HEK293 (cell line): ENCODE data around the gene PHGDH.
A peak's percentile ranks its signal among the peaks of the same experiment; 100 is the strongest.

Source experiments
- CTCF ChIA-PET: fragments of 350-600 bp; formaldehyde crosslinking; extraction: SDS; loops from one replicate; lab custom pipeline; 2021; ENCODE audit warnings: antibody characterized with exemption; lab: Yijun Ruan, JAX
- POLR2A ChIA-PET: fragments of 300-600 bp; formaldehyde crosslinking; extraction: SDS; loops from one replicate; lab custom pipeline; 2020; ENCODE audit warnings: antibody characterized with exemption, inconsistent platforms; lab: Yijun Ruan, JAX
- H3K27ac ChIP-seq: fragments of 200-500 bp; sonication (Bioruptor generic); 2 replicates; pipeline ENCODE4 v1.5.1; 2014; ENCODE audit warnings: low read depth, low read length, control low read depth, inconsistent platforms; ENCODE audit errors: extremely low read depth
- H3K36me3 ChIP-seq, 2 experiments: fragments of 200-500 bp in 1 of 2; sonication (Bioruptor generic) in 1 of 2; 1 replicate in 1 of 2; 2 replicates in 1 of 2; pipeline ENCODE4 v1.5.1; 2014 to 2017; ENCODE audit warnings: inconsistent platforms in 2 of 2, low read length in 2 of 2; ENCODE audit not compliant: control insufficient read depth in 2 of 2, insufficient read depth in 1 of 2
- H3K4me1 ChIP-seq: fragments of 200-500 bp; sonication (Bioruptor generic); 2 replicates; pipeline ENCODE4 v1.5.1; 2014; ENCODE audit warnings: mild to moderate bottlenecking, low read length, inconsistent platforms; ENCODE audit not compliant: control insufficient read depth, insufficient read depth
- H3K4me3 ChIP-seq: 2 replicates; pipeline ENCODE4 v1.5.1; 2011; ENCODE audit warnings: low read depth, mild to moderate bottlenecking, control low read depth, low read length, moderate library complexity
- H3K9me3 ChIP-seq: fragments of 200-500 bp; sonication (Bioruptor generic); 2 replicates; pipeline ENCODE4 v1.5.1; 2014; ENCODE audit warnings: low read depth, low read length, inconsistent platforms; ENCODE audit not compliant: control insufficient read depth, insufficient read depth
- EGR2 ChIP-seq: fragments of 450-650 bp; formaldehyde crosslinking; IDR thresholded peaks from 2 replicates; pipeline ENCODE4 v1.5.1; 2016; ENCODE audit warnings: low read depth, missing biosample characterization, missing genetic modification characterization
- IKZF3 ChIP-seq: fragments of 450-650 bp; IDR thresholded peaks from 2 replicates; pipeline ENCODE4 v1.5.0; 2018; ENCODE audit warnings: missing biosample characterization, mild to moderate bottlenecking, missing genetic modification characterization, moderate library complexity
- OSR2 ChIP-seq: fragments of 450-650 bp; formaldehyde crosslinking; IDR thresholded peaks from 2 replicates; pipeline ENCODE4 v1.5.1; 2016; ENCODE audit warnings: missing biosample characterization, missing genetic modification characterization
- PRDM6 ChIP-seq: fragments of 450-650 bp; formaldehyde crosslinking; IDR thresholded peaks from 2 replicates; pipeline ENCODE4 v1.5.1; 2017; ENCODE audit warnings: missing biosample characterization, missing genetic modification characterization
- SCRT2 ChIP-seq: fragments of 450-650 bp; formaldehyde crosslinking; IDR thresholded peaks from 2 replicates; pipeline ENCODE4 v1.5.1; 2016; ENCODE audit warnings: missing biosample characterization, missing genetic modification characterization
- TRIM28 ChIP-seq: IDR thresholded peaks from 2 replicates; pipeline ENCODE4 v1.6.1; 2011; ENCODE audit warnings: low read length, control low read depth, borderline replicate concordance
- ZBTB17 ChIP-seq: fragments of 450-650 bp; formaldehyde crosslinking; IDR thresholded peaks from 2 replicates; pipeline ENCODE4 v1.5.1; 2016; ENCODE audit warnings: missing biosample characterization, missing genetic modification characterization
- ZBTB20 ChIP-seq: fragments of 450-650 bp; formaldehyde crosslinking; IDR thresholded peaks from 2 replicates; pipeline ENCODE4 v1.5.1; 2016; ENCODE audit warnings: missing biosample characterization, missing genetic modification characterization
- ZBTB44 ChIP-seq: fragments of 450-650 bp; IDR thresholded peaks from 2 replicates; pipeline ENCODE4 v1.5.1; 2018; ENCODE audit warnings: missing biosample characterization, mild to moderate bottlenecking, missing genetic modification characterization
- ZNF23 ChIP-seq: fragments of 450-650 bp; formaldehyde crosslinking; IDR thresholded peaks from 2 replicates; pipeline ENCODE4 v1.5.1; 2016; ENCODE audit warnings: missing biosample characterization, missing genetic modification characterization, borderline replicate concordance
- ZNF292 ChIP-seq: fragments of 450-650 bp; formaldehyde crosslinking; IDR thresholded peaks from 2 replicates; pipeline ENCODE4 v1.5.1; 2016; ENCODE audit warnings: low read depth, missing biosample characterization, missing genetic modification characterization, borderline replicate concordance
- ZNF585B ChIP-seq: fragments of 450-650 bp; formaldehyde crosslinking; IDR thresholded peaks from 2 replicates; pipeline ENCODE4 v1.5.1; 2016; ENCODE audit warnings: missing biosample characterization, missing genetic modification characterization
- ZNF596 ChIP-seq: fragments of 450-650 bp; IDR thresholded peaks from 2 replicates; pipeline ENCODE4 v1.5.0; 2018; ENCODE audit warnings: missing biosample characterization, mild to moderate bottlenecking, missing genetic modification characterization, moderate library complexity
- ZNF621 ChIP-seq: fragments of 450-650 bp; formaldehyde crosslinking; IDR thresholded peaks from 2 replicates; pipeline ENCODE4 v1.5.1; 2017; ENCODE audit warnings: missing biosample characterization, missing genetic modification characterization
- ZNF624 ChIP-seq: fragments of 450-650 bp; formaldehyde crosslinking; IDR thresholded peaks from 2 replicates; pipeline ENCODE4 v1.5.1; 2017; ENCODE audit warnings: missing biosample characterization, missing genetic modification characterization
- ZNF629 ChIP-seq: fragments of 450-650 bp; formaldehyde crosslinking; IDR thresholded peaks from 2 replicates; pipeline ENCODE4 v1.5.1; 2017; ENCODE audit warnings: missing biosample characterization, missing genetic modification characterization
- ZNF660 ChIP-seq: fragments of 450-650 bp; IDR thresholded peaks from 2 replicates; pipeline ENCODE4 v1.5.1; 2018; ENCODE audit warnings: missing biosample characterization, mild to moderate bottlenecking, missing genetic modification characterization
- ZNF704 ChIP-seq: fragments of 450-650 bp; formaldehyde crosslinking; IDR thresholded peaks from 2 replicates; pipeline ENCODE4 v1.5.1; 2016; ENCODE audit warnings: missing biosample characterization, missing genetic modification characterization
- ZNF791 ChIP-seq: fragments of 450-650 bp; formaldehyde crosslinking; IDR thresholded peaks from 2 replicates; pipeline ENCODE4 v1.5.1; 2016; ENCODE audit warnings: missing biosample characterization, missing genetic modification characterization
- TF ChIP-seq, protein P1 (sequence below): fragments of 450-650 bp; formaldehyde crosslinking; IDR thresholded peaks from 2 replicates; pipeline ENCODE4 v1.5.1; 2016; ENCODE audit warnings: missing biosample characterization, missing genetic modification characterization
- TF ChIP-seq, protein P2 (sequence below): fragments of 450-650 bp; formaldehyde crosslinking; IDR thresholded peaks from 2 replicates; pipeline ENCODE4 v1.5.1; 2016; ENCODE audit warnings: missing biosample characterization, missing genetic modification characterization, borderline replicate concordance
- TF ChIP-seq, protein P3 (sequence below): fragments of 450-650 bp; formaldehyde crosslinking; IDR thresholded peaks from 2 replicates; pipeline ENCODE4 v1.5.1; 2016; ENCODE audit warnings: missing biosample characterization, missing genetic modification characterization, borderline replicate concordance
- TF ChIP-seq, protein P4 (sequence below): fragments of 450-650 bp; formaldehyde crosslinking; IDR thresholded peaks from 2 replicates; pipeline ENCODE4 v1.5.1; 2016; ENCODE audit warnings: missing biosample characterization, missing genetic modification characterization

PHGDH gene

DNA sequence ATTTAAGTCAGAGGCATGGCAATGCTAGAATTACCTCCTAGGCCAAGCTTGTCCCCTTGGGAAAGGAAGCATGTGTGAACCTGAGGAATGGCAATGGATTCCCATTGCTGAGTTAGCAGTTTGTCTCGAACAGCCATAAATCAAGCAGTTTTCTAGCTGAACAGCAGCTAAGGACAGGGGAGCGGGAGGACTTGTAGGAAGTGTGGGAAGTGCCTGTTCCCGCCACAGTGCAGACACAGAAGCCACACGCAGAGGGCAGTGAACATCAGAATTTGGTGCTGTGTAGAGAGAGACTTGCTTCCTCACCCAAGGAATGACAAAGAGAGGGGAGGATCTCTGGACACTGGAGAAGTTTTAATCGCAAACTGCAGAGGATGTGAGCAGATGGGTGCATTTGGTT lies 3.8 kb downstream of the PHGDH start:
- CTCF ChIA-PET, result interaction anchor here (0.9 to 1.6 kb wide), 2 partner anchors 28 to 40 kb away, joined by 3 to 6 read pairs; no protein-coding TSS in a partner anchor
- POLR2A ChIA-PET, result no interaction called here
- H3K36me3 ChIP-seq, result peaks cover 0 to 16% of the 10 kb centered on the region in 2 experiments; a peak in 1 of 3 replicates
- H3K27ac ChIP-seq, result no peak overlapping the region; the same call in 1 of the 2 replicates
- H3K4me3 ChIP-seq, result no peak overlapping the region
- H3K4me1 ChIP-seq, result peaks cover 15% of the 10 kb centered on the region
- no peaks in the 10 kb centered on the region for H3K9me3 ChIP-seq
- TF ChIP-seq SCRT2 (tag by site-specific recombination), result no peak
- TF ChIP-seq ZBTB44 (tag by site-specific recombination), result no peak
- no peak for TF ChIP-seq ZNF621 (tag by site-specific recombination)
- TF ChIP-seq, protein P1, sequence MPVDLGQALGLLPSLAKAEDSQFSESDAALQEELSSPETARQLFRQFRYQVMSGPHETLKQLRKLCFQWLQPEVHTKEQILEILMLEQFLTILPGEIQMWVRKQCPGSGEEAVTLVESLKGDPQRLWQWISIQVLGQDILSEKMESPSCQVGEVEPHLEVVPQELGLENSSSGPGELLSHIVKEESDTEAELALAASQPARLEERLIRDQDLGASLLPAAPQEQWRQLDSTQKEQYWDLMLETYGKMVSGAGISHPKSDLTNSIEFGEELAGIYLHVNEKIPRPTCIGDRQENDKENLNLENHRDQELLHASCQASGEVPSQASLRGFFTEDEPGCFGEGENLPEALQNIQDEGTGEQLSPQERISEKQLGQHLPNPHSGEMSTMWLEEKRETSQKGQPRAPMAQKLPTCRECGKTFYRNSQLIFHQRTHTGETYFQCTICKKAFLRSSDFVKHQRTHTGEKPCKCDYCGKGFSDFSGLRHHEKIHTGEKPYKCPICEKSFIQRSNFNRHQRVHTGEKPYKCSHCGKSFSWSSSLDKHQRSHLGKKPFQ (tag by site-specific recombination), result peak; percentile 86
- TF ChIP-seq, protein P2, sequence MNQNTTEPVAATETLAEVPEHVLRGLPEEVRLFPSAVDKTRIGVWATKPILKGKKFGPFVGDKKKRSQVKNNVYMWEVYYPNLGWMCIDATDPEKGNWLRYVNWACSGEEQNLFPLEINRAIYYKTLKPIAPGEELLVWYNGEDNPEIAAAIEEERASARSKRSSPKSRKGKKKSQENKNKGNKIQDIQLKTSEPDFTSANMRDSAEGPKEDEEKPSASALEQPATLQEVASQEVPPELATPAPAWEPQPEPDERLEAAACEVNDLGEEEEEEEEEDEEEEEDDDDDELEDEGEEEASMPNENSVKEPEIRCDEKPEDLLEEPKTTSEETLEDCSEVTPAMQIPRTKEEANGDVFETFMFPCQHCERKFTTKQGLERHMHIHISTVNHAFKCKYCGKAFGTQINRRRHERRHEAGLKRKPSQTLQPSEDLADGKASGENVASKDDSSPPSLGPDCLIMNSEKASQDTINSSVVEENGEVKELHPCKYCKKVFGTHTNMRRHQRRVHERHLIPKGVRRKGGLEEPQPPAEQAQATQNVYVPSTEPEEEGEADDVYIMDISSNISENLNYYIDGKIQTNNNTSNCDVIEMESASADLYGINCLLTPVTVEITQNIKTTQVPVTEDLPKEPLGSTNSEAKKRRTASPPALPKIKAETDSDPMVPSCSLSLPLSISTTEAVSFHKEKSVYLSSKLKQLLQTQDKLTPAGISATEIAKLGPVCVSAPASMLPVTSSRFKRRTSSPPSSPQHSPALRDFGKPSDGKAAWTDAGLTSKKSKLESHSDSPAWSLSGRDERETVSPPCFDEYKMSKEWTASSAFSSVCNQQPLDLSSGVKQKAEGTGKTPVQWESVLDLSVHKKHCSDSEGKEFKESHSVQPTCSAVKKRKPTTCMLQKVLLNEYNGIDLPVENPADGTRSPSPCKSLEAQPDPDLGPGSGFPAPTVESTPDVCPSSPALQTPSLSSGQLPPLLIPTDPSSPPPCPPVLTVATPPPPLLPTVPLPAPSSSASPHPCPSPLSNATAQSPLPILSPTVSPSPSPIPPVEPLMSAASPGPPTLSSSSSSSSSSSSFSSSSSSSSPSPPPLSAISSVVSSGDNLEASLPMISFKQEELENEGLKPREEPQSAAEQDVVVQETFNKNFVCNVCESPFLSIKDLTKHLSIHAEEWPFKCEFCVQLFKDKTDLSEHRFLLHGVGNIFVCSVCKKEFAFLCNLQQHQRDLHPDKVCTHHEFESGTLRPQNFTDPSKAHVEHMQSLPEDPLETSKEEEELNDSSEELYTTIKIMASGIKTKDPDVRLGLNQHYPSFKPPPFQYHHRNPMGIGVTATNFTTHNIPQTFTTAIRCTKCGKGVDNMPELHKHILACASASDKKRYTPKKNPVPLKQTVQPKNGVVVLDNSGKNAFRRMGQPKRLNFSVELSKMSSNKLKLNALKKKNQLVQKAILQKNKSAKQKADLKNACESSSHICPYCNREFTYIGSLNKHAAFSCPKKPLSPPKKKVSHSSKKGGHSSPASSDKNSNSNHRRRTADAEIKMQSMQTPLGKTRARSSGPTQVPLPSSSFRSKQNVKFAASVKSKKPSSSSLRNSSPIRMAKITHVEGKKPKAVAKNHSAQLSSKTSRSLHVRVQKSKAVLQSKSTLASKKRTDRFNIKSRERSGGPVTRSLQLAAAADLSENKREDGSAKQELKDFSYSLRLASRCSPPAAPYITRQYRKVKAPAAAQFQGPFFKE (tag by site-specific recombination), result no peak
- TF ChIP-seq ZNF791 (tag by site-specific recombination), result no peak
- TF ChIP-seq, protein P3, sequence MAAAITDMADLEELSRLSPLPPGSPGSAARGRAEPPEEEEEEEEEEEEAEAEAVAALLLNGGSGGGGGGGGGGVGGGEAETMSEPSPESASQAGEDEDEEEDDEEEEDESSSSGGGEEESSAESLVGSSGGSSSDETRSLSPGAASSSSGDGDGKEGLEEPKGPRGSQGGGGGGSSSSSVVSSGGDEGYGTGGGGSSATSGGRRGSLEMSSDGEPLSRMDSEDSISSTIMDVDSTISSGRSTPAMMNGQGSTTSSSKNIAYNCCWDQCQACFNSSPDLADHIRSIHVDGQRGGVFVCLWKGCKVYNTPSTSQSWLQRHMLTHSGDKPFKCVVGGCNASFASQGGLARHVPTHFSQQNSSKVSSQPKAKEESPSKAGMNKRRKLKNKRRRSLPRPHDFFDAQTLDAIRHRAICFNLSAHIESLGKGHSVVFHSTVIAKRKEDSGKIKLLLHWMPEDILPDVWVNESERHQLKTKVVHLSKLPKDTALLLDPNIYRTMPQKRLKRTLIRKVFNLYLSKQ (tag by site-specific recombination), result no peak
- TF ChIP-seq ZNF596 (tag by site-specific recombination), result no peak
- no peak for TF ChIP-seq ZBTB20
- TF ChIP-seq IKZF3 (tag by site-specific recombination), result peak; percentile 71
- no peak for TF ChIP-seq ZNF704
- TF ChIP-seq PRDM6 (tag by site-specific recombination), result peak; percentile 69
- TF ChIP-seq ZNF23 (tag by site-specific recombination), result no peak
- TF ChIP-seq ZNF585B, result no peak
- peak; percentile 77; the same call in 1 of the 2 replicates for TF ChIP-seq TRIM28
- no peak for TF ChIP-seq ZNF629 (tag by site-specific recombination)
- TF ChIP-seq ZNF292, result no peak
- TF ChIP-seq ZNF624, result no peak
- TF ChIP-seq, protein P4, sequence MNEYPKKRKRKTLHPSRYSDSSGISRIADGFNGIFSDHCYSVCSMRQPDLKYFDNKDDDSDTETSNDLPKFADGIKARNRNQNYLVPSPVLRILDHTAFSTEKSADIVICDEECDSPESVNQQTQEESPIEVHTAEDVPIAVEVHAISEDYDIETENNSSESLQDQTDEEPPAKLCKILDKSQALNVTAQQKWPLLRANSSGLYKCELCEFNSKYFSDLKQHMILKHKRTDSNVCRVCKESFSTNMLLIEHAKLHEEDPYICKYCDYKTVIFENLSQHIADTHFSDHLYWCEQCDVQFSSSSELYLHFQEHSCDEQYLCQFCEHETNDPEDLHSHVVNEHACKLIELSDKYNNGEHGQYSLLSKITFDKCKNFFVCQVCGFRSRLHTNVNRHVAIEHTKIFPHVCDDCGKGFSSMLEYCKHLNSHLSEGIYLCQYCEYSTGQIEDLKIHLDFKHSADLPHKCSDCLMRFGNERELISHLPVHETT (tag by site-specific recombination), result no peak
- no peak; the same call in 1 of the 2 replicates for TF ChIP-seq EGR2
- TF ChIP-seq ZBTB17 (tag by site-specific recombination), result 0 out of 2 replicates have a peak, but pooled peaks have one; percentile 17
- TF ChIP-seq OSR2 (tag by site-specific recombination), result peak; percentile 62
- TF ChIP-seq ZNF660 (tag by site-specific recombination), result no peak
